Stimulated activated CD4-positive, alpha-beta T cell treated with anti-CD3 and anti-CD28 coated beads, Interleukin-1b, Interleukin-23, amount 100 ng/mL, for 24 hours (primary cell): Measurements from ENCODE around the gene NTRK3.
A peak's percentile ranks its signal among the peaks of the same experiment; 100 is the strongest.

Experiments used
- DNase-seq, 4 experiments: peaks; one replicate each; pipeline ENCODE4 v3.0.0-alpha.2; 2020; ENCODE audit warnings: low read depth in 4 of 4, low spot score in 1 of 4

The NTRK3 gene

DNA sequence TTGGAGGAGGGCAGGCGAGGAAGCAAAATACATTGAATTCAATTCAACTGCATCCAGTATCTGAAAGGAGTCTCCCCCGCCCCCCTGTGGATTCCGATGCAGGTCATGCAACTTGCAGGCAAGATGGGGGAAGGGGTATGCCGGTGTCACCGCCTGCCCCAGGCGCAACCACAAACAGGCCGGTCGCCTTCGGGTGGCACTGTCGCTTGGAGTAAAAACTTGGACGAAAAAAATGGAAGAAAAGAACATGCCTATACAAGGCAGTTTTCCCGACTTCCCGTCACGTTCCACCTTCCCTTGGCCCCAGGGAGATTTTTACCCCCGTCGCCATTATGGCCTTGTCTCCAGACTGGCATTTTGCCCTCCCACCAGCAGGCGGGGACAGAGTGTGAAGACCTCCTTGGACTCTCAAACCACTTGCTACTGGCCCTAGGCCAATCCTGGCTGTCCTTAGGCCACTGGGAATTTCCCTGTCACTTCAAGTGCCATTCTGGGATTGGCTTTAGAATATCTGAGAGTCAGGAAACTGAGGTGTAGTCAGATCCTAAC is 1.6 kb upstream of the NTRK3 start:
- no peak for DNase-seq

- no peak for DNase-seq
Measured at GRCh38 chr15:88257311-88258092, 963 bp upstream of the NTRK3 start.

DNA sequence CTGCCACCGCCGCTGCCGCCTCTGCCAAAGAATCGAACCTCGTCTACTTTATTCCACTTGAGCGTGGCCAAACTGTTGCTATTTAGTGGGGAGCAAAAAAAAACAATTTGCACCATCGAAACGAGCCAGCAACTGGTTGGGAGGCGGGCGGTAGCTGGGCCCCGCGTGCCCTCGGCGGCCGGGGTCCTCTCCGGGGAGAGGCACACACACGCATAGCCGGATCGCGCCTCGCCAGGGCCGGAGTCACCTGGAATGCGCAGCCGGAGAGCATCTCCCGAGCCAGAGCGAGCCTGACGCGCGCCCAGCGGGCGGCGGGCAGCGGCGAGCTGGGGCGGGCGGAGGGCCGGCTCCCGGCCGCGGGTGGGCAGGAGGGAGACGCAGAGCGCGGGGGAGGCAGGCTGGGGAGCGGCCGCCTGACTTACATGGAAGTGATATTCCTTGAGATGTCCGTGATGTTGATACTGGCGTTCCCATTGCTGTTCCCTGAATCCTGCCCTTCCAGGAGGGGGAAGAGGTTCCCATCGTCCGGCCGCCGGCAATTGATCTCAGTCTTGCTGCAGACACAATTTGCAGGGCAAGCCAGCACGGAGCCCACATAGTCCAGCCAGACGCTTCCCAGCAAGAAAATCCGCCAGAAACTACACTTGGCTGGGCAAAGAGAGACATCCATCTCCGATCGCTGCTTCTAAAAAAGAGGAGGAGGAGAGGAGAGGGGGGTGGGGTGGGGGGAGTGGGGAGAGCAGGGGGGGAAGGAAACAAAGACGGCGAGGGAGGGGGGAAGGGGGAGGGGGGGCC is 858 bp downstream of the NTRK3 start:
- DNase-seq, result no peak

DNA sequence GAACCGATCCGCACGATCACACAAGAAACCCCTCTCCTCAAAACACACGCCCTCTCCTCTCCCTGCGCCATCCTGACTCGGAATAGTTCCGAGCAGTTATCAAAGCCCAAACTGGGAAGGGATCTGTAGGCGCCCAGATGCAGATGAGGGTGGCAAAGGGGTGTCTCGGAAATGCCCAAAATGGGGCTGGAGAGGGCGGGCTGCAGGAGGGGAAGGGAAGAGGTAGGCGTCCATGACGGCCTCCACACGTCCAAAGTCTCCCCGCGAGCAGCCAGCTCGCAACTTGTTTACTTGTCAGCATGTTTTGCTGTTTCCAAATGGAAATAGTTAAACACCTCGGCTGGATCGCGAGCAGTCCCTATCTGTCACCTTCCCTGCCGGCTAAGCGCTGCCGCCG is 1.5 kb downstream of the NTRK3 start:
- no peak for DNase-seq

- DNase-seq, result no peak
Measured at GRCh38 chr15:88252441-88252840, 4.1 kb downstream of the NTRK3 start.

DNA sequence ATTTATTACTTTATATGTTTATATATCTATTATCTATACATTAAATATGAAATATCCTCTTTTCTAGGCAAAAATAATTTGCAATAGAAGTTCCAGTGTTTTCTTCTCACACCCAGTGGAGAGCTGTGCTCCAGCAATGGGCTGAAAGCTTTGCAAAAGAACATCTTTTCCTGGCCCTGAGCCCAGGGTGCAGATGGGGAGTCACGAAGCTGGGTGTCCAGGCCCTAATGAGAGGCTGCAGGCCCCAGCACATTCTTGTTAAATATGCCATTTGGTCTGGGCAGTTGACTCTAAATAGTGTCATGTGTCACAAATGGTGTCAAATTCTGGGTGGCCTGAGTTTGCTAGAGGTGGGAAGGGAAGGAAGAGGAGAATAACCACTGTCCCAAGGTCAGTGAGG is 5.7 kb downstream of the NTRK3 start:
- no peak for DNase-seq

GRCh38 chr15:88249220-88249619 is 7.3 kb downstream of the NTRK3 start:
- DNase-seq, result no peak

DNA sequence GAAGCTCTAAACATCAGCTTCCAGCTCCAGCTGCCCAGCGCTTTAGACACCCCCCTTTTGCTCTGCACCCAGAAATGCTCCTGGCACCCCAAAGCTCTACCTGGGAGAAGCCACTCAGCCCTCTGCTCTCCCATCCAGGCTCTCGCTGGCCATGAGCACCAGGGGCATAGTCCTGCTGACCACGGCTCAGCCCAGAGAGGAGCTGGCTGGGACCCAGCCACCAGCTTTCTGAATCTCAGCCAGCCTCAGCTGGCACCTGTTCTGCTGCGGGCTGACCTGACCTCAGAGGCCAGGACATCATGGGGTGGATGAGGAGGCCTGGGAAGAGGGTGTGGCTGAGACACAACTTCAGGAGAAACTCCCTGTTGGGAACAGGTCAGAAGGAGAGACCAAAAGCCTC is 8.6 kb downstream of the NTRK3 start:
- no peak for DNase-seq

DNA sequence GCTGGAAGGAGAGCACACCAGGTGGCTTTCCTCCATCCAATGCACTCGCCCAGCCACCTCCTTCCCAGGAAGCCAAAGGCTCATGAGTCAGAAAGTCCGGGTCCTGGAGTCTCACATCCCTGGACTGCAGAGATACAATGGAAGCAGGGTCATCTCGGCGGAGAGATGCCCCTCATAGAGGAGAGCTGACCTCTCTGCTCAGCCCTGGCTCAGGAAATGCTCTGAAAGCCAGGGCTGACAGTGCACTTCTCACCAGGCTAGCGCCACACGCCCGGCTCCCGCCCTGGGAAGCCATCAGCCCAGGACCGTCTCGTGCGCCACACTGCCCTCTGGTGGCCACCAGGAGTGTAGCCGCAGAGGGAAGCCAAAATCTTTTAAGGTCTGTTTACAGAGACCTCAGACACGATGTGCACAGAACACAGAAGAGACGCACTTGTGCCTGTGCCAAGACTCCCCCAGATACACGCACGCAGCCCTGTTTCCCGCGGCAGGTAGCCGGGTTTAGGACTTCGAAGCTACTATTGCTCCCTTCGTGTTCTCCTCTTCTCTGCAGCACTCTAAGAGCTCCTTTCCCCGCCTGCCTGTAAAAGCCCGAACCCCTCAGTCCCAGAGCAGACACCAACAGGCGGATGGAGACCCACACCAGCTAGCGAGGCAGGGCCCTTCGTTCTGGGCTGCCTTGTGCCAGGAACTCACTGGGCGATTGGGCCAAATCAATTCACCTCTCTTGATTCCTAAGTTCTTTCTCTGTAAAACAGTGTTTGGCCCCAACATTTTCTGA is 9.7 kb downstream of the NTRK3 start:
- DNase-seq, result peak; percentile 48 to 71 (median 55)

DNA sequence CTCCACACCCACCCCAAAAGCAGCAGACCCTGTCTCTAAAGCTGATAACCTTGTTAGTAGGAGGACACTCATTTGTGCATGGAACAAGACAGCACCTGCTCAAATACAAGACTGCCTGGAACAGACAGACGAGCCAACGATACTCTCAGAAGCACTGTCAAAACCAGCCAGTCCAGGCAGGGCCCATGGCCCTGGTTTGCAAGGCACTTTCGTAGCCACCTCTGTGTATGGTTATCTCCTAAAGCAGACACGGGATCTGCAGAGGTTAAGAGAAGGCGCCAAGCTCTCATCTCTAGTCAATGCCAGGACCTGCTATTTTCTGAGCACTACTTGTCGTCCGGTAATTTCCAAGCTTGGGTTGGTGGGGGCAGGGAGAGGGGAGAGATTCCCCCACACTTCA is 10.5 kb downstream of the NTRK3 start:
- DNase-seq, result no peak

DNA sequence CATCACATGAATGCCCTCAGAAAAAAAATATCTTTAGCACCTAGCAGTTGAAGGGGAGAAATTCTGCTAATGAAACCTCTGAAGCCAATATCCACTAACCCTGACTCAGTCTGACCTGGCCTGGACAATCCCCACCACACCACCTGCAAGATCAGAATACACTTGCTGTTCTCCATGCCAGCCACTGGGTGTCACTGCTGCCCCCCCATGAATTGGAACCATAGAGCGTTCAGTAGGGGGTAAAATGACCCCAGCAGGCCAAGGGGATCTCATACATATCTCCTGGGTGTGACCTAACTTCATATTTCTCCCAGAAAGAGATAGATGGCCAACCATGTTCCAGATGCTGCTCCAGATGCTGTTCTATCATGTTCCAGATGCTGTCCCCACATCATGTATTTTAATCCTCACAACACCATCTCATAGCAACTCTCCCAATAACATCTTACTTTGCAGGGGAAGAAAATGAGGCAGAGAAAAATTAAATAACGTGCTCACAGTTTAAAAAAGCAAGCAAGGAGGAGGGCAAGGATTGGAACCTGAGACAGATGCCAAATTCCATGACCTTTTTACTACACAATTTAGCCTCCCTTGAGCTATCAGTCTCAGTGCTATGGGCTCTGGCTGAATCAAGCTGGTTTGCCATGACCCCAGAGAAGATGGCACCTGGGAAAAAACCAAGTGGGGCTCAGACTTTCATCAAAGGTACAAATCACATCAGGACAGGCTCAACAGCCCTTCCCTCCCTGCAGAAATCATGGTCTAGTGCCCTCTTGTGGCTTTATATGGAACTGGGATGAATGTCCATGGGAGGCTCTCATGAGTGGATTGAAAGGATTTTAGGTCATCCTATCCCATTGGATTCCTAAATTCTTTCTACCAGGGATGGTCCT is 12.4 kb downstream of the NTRK3 start:
- no peak for DNase-seq

GRCh38 chr15:88242586-88243555 is 13.7 kb downstream of the NTRK3 start:
- DNase-seq, result no peak

GRCh38 chr15:88241461-88241860 is 15.1 kb downstream of the NTRK3 start:
- DNase-seq, result no peak

- no peak for DNase-seq
Measured at GRCh38 chr15:88241060-88241459, 15.5 kb downstream of the NTRK3 start.

DNA sequence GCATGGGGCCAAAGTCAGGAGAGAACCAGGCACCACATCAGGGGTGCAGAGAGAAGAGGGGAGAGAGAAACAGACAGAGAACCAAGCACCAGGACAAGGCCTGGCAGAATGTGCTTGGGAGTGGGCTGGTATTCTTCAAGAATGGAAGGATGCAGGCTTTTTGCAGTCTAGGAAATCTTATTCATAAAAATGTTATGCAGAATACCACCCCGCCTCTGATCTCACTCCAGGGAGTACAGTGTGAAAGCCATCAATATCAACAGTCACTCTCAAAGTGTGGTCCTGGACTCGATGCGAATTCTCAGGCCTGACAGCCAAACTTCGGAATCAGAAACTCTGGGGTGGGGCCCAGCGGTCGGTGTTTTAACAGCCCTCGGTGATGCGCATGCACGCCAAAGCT is 16.9 kb downstream of the NTRK3 start:
- no peak for DNase-seq

DNA sequence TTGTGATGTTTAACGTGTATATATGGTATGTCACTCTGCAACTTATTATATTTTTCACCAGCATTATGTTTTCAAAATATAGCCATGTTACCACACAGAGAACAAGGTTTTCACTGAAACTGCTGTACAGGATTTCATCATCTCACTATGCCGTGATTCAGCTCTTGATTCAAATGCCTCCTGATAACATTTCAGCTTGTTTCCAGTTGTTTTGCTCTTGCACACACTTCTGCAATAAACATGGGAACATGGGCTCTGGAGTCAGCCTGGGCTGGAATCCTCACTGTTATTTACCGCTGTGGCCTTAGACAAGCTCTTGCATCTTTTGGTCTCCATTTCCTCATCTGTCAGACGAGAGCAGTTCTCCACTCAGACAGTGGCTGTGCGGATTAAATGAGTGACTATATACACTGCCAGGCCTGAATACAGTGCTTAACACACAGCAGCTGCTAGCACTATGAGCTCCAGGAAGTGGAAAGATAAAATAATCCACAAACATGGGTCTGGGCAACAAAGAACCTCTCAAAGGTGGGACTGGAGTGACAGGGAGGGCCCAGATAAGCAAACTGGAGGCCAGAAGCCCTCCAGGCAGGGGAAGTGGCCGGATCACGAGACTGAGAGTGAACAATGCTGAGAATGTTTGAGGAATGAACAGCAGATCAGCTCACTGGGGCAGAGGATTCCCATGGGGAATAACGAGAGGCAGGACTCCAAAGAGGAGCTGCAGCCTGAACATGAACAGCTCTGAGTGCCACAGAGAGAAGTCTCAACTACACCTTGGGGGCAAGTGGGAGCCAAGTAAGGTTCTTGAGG is 17.7 kb downstream of the NTRK3 start:
- DNase-seq, result no peak

DNA sequence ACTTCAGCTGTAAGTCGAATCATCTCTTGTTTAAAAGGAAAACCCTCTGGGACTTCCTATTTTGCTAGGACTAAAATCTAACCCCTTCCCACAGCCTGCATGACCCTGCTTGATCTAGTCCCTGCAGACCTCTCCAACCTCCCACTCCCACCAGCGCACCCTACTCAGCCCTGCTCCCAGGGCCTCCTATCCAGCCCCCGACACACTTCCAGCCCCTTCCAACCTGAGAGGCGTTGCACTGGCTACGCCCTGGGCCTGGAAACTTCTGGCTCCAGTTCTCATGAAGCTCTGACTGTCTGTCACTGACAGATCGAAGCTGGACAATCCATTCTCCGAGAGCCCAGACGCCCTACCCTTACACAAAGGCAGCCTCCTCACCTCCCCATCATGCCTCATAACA is 21.8 kb downstream of the NTRK3 start:
- DNase-seq, result no peak

- no peak for DNase-seq
Measured at GRCh38 chr15:88233921-88234320, 22.6 kb downstream of the NTRK3 start.
